Inferior parietal cortex (tissue), 1 donor: ENCODE measurements around the gene ADAM12.

Source experiments
- DNase-seq: peaks from one replicate; pipeline ENCODE4 v3.0.0-alpha.2; 2016; ENCODE audit errors: extremely low spot score

The ADAM12 gene

GRCh38 chr10:126235091-126235978, 152.9 kb downstream of the ADAM12 start:
- DNase-seq: no peak

DNA sequence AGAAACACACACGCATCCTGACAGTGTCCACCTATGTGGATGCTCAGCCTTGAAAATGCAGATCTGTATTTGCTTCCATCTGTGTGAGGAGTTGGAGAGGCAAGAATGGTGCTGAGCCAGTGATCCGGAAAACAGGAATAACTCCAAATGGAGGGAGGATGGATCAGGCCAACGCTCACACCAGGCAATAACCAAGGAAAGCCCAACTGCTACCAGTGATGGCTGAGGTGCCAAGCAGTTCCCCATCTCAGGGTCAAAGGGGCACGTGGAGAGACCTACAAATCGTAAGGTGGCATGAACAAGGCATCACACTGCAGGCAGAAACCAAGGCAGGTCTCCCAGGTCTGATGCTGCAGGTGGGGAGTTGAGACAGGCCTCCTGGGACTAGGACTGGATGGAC, 153.6 kb downstream of the ADAM12 start:
- DNase-seq: no peak

DNA sequence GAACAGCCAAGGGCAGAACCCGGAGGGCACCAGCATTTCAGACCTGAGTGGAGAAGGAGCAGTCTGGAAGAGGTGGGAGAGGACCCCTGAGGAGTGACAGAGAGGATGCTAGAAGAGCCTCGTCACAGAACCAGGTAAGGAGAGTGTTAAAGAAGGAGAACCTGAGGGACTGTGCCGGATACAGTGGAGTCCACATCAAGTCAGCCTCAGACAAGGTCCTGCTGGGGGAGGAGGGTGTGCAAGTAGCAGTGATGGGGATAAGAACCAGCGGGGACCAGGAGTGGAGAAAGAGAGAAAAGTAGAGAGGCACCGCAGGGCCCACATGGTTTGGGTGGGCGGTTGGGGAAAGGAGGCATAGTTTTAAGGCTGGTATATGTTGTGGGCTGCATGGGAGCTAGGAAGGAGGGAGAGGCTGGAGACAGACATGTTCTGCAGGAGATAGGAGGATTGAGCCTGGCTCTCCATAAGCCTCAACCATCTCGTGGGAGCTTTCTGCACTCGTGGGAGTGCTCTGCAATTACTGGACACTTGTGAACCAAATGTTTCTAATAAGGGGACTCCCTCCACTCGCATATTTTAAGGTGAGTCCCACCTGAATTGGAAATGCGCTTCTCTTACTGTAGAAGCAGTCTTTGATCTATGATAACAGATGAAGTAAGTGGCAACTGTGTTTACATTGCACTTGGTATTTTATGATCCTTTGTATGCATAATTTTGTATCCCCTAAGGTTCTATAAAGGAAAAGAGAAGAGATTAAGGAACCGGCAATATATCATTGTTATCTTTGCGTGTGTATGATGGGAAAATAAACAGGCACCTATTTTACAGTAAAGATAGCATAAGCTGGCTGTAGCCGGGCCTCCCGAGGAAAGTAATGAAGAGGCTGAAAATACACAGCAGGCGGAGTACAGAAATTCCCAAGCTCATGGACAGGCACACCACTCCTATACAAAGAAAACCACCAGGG, 154.8 kb downstream of the ADAM12 start:
- no peak for DNase-seq

GRCh38 chr10:126230587-126230986, 157.7 kb downstream of the ADAM12 start:
- DNase-seq: no peak

GRCh38 chr10:126229686-126230085, 158.6 kb downstream of the ADAM12 start:
- no peak for DNase-seq

- DNase-seq: no peak
Measured at GRCh38 chr10:126227762-126228134, 160.5 kb downstream of the ADAM12 start.

GRCh38 chr10:126226988-126227761, 161.1 kb downstream of the ADAM12 start:
- DNase-seq: no peak

- no peak for DNase-seq
Measured at GRCh38 chr10:126226205-126226604, 162.1 kb downstream of the ADAM12 start.

DNA sequence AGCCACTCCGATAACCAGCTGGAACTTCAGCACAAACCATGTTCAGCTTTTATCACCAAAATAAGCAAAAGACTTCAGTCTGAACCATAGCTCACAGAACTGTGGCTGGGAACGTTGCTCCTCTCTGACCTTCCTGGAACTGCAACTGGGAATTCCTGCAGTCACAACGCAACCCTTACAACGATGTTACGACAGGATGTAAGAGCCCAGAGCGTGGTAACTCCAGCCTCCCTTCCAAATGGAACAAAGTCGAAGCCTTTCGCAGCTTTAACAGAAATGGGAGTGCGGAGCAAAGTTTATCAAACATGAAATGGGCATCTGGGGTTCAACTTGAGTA, 162.6 kb downstream of the ADAM12 start:
- DNase-seq: no peak

- DNase-seq: no peak
Measured at GRCh38 chr10:126224967-126225671, 163.2 kb downstream of the ADAM12 start.

- DNase-seq: no peak
Measured at GRCh38 chr10:126223512-126224067, 164.7 kb downstream of the ADAM12 start.

GRCh38 chr10:126222736-126223511, 165.4 kb downstream of the ADAM12 start:
- peak; percentile 28 for DNase-seq

DNA sequence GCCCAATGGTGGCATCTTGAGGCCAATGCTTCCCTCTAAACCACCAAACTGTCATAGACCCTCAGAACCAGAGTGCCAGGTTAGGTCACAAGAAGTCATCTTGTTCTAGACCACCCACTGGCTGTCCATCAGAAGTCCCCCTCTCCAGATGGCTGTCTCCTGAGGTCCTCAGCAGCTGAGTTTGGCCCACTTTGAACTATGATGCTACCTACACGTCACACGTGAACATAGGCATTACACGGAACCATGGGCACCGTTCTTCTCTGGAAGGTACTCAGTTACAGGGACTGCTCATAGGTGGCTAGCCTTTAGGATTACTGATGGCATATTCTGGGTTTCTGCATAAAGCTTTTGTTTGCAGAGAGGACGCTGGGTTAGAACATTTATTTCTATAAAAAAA, 166.4 kb downstream of the ADAM12 start:
- DNase-seq: no peak

GRCh38 chr10:126218778-126219649, 169.3 kb downstream of the ADAM12 start:
- DNase-seq: no peak

DNA sequence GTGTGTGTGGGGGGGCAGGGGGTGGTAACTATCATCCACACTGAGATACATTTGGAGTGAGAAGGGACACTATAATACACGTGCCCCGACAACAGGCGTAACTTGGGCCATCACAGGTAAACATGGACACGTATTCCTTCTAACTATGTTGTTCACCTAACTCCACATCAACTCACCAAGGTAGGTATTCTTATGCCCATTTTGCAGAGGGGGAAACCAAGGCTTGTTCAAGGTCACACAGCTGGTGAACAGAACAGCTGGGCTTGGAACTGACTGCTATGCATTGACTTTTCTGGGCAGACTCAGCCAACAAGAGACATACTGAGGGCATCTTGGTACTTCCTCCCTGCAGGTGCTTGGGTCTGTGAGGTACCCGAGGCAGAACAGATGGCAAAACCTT, 170.1 kb downstream of the ADAM12 start:
- no peak for DNase-seq

- no peak for DNase-seq
Measured at GRCh38 chr10:126216632-126216961, 171.7 kb downstream of the ADAM12 start.

DNA sequence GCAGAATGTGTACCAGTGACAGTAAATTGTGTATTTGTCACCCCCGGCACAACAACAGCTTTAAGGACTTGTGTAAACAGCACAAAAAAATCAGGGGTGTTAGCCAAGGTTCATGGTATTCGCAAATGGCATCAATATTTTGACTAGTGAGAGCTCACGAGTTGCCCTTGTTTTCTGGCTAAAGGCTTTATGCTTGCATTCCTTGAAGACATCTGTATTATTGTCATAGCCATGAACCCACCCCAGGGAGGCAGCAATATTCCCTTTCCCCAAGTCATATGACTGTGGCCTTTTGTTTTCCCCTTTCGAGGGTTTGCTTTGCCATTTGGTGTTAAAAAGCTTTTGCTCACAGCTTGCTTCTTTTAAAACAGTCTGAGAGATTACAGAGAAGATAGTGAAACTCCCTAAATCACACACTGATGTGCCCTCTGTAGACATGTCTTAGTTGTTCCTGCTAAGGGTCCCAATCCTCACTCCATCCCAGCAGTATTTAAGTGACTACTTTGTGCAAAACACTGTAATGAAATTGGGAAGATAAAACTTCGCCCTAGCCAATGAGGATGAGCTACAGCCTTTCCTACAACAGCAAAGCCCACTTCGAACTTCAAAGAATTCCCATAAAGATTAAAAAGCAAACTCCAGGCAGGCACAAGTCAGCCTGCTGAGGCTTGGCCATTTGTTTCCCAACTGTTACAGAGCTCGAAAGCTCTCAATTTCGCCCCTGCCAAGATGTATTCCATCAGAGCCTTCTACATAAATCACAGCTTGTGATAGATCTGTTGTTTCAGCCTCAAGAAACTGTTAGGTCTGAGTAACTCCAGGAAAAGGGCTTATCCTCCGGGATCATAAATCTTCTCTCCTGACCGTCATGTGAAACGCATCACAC, 172.3 kb downstream of the ADAM12 start:
- DNase-seq: no peak

GRCh38 chr10:126214679-126215078, 173.6 kb downstream of the ADAM12 start:
- DNase-seq: no peak
